ENCODE results near the gene POLR2E. TPM values are rescaled to one million over a fixed set of nuclear protein-coding genes. Genes with fewer than 3 reads are reported as not detected.

The POLR2E gene
- total RNA-seq, 1 experiment from 2014 or later, result 343 TPM

GRCh38 chr19:1113030-1113985 lies 18.1 kb upstream of the POLR2E start:
- intact Hi-C loops (cut with micrococcal nuclease; ENCODE audit: unreplicated experiment), result loop anchor here (5.0 kb wide), 2 partner anchors 64 to 79 kb away; no protein-coding TSS in a partner anchor
- Histone ChIP-seq H3K9me3 (ENCODE audit: low read depth, low read length, poor library complexity, severe bottlenecking) (no peaks in the 10 kb centered on the region), H3K27ac (ENCODE audit: low read depth, low read length, poor library complexity, severe bottlenecking) (peak overlapping the region; percentile 54), H3K36me3 (ENCODE audit: insufficient read depth, low read length, poor library complexity, severe bottlenecking) (peaks cover 25% of the 10 kb centered on the region), H3K27me3 (replicated peaks; ENCODE audit: insufficient read depth, low read depth, low read length, poor library complexity) (no peaks in the 10 kb centered on the region), H3K4me1 (ENCODE audit: insufficient read depth, low read length, poor library complexity, severe bottlenecking) (peaks cover 9% of the 10 kb centered on the region), H3K4me3 (ENCODE audit: low read depth, low read length, poor library complexity, severe bottlenecking) (no peak overlapping the region)
- CTCF ChIA-PET, result interaction anchor here (0.5 to 1.4 kb wide), 10 partner anchors 9 to 128 kb away, joined by 3 to 6 read pairs (median 4); no protein-coding TSS in a partner anchor
- DNase-seq (ENCODE audit: low spot score), result peak; percentile 91
- TF ChIP-seq EZH2 (IDR thresholded peaks at IDR 0.05; ENCODE audit: borderline replicate concordance, low read depth, low read length, poor library complexity, severe bottlenecking), result no peak
- TF ChIP-seq, protein P1, sequence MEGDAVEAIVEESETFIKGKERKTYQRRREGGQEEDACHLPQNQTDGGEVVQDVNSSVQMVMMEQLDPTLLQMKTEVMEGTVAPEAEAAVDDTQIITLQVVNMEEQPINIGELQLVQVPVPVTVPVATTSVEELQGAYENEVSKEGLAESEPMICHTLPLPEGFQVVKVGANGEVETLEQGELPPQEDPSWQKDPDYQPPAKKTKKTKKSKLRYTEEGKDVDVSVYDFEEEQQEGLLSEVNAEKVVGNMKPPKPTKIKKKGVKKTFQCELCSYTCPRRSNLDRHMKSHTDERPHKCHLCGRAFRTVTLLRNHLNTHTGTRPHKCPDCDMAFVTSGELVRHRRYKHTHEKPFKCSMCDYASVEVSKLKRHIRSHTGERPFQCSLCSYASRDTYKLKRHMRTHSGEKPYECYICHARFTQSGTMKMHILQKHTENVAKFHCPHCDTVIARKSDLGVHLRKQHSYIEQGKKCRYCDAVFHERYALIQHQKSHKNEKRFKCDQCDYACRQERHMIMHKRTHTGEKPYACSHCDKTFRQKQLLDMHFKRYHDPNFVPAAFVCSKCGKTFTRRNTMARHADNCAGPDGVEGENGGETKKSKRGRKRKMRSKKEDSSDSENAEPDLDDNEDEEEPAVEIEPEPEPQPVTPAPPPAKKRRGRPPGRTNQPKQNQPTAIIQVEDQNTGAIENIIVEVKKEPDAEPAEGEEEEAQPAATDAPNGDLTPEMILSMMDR (conservative IDR thresholded peaks at IDR 0.05; ENCODE audit: low read depth, low read length), result peak; percentile 95
- BruUV-seq (replicated peaks), result no TSS peak
- POLR2A ChIA-PET (ENCODE audit: low non-redundant PET), result no interaction called here

- no peak overlapping the region for H3K4me3 ChIP-seq (ENCODE audit: low read depth, low read length, poor library complexity, severe bottlenecking)
- BruUV-seq (replicated peaks), result no TSS peak
- TF ChIP-seq, protein P1 (conservative IDR thresholded peaks at IDR 0.05; ENCODE audit: low read depth, low read length), result no peak
- no peak for TF ChIP-seq EZH2 (IDR thresholded peaks at IDR 0.05; ENCODE audit: borderline replicate concordance, low read depth, low read length, poor library complexity, severe bottlenecking)
- H3K9me3 ChIP-seq (ENCODE audit: low read depth, low read length, poor library complexity, severe bottlenecking), result no peaks in the 10 kb centered on the region
- H3K27ac ChIP-seq (ENCODE audit: low read depth, low read length, poor library complexity, severe bottlenecking), result peak overlapping the region; percentile 54
- H3K36me3 ChIP-seq (ENCODE audit: insufficient read depth, low read length, poor library complexity, severe bottlenecking), result peaks cover 27% of the 10 kb centered on the region
- DNase-seq (ENCODE audit: low spot score), result no peak
- intact Hi-C loops (cut with micrococcal nuclease; ENCODE audit: unreplicated experiment), result loop anchor here (5.0 kb wide), 2 partner anchors 65 to 80 kb away; no protein-coding TSS in a partner anchor
- ChIA-PET CTCF (interaction anchor here (0.6 to 1.4 kb wide), 5 partner anchors 11 to 276 kb away, joined by 3 to 6 read pairs (median 4); partner anchors contain the start of gene CBARP), POLR2A (ENCODE audit: low non-redundant PET) (interaction anchor here (0.6 kb wide), 1 partner anchor 37 kb away, joined by 6 read pairs; no protein-coding TSS in a partner anchor)
- no peaks in the 10 kb centered on the region for H3K27me3 ChIP-seq (replicated peaks; ENCODE audit: insufficient read depth, low read depth, low read length, poor library complexity)
- H3K4me1 ChIP-seq (ENCODE audit: insufficient read depth, low read length, poor library complexity, severe bottlenecking), result peaks cover 9% of the 10 kb centered on the region
Measured at GRCh38 chr19:1112268-1113029, 17.3 kb upstream of the POLR2E start.

GRCh38 chr19:1111641-1112267 lies 16.6 kb upstream of the POLR2E start:
- CTCF ChIA-PET, result interaction anchor here (0.6 to 0.7 kb wide), 3 partner anchors 47 to 275 kb away, joined by 3 to 6 read pairs (median 3); partner anchors contain the start of gene CBARP
- Histone ChIP-seq H3K36me3 (ENCODE audit: insufficient read depth, low read length, poor library complexity, severe bottlenecking) (peaks cover 27% of the 10 kb centered on the region), H3K9me3 (ENCODE audit: low read depth, low read length, poor library complexity, severe bottlenecking) (no peaks in the 10 kb centered on the region), H3K27ac (ENCODE audit: low read depth, low read length, poor library complexity, severe bottlenecking) (no peak overlapping the region), H3K27me3 (replicated peaks; ENCODE audit: insufficient read depth, low read depth, low read length, poor library complexity) (no peaks in the 10 kb centered on the region), H3K4me1 (ENCODE audit: insufficient read depth, low read length, poor library complexity, severe bottlenecking) (peaks cover 15% of the 10 kb centered on the region), H3K4me3 (ENCODE audit: low read depth, low read length, poor library complexity, severe bottlenecking) (no peak overlapping the region)
- no peak for DNase-seq (ENCODE audit: low spot score)
- TF ChIP-seq, protein P1 (conservative IDR thresholded peaks at IDR 0.05; ENCODE audit: low read depth, low read length), result no peak
- no peak for TF ChIP-seq EZH2 (IDR thresholded peaks at IDR 0.05; ENCODE audit: borderline replicate concordance, low read depth, low read length, poor library complexity, severe bottlenecking)
- POLR2A ChIA-PET (ENCODE audit: low non-redundant PET), result interaction anchor here (0.6 kb wide), 1 partner anchor 37 kb away, joined by 6 read pairs; no protein-coding TSS in a partner anchor
- no TSS peak for BruUV-seq (replicated peaks)
- intact Hi-C loops (cut with micrococcal nuclease; ENCODE audit: unreplicated experiment), result loop anchor here (5.0 kb wide), 2 partner anchors 66 to 81 kb away; no protein-coding TSS in a partner anchor

All from A673 (cell line).